HepG2 (cell line): ENCODE measurements around the gene CERS5.

Experiments used
- AKAP8 ChIP-seq: sonication (generic); formaldehyde crosslinking; IDR thresholded peaks from 2 replicates; pipeline ENCODE4 v1.5.1; 2020; ENCODE audit warnings: mild to moderate bottlenecking, missing genetic modification reagents
- HNRNPLL ChIP-seq: fragments of 200-400 bp; formaldehyde crosslinking; IDR thresholded peaks from 2 replicates; pipeline ENCODE4 v1.6.1; 2017; ENCODE audit warnings: mild to moderate bottlenecking, low read depth, low read length; ENCODE audit not compliant: poor library complexity, severe bottlenecking
- HOXA9 ChIP-seq: sonication (generic); formaldehyde crosslinking; IDR thresholded peaks from 2 replicates; pipeline ENCODE4 v1.8.1; 2022; ENCODE audit warnings: missing genetic modification reagents, mild to moderate bottlenecking, moderate library complexity, borderline replicate concordance
- MAFF ChIP-seq: IDR thresholded peaks from 2 replicates; pipeline ENCODE4 v1.6.1; 2011; ENCODE audit warnings: low read depth, low read length, improper control_type of control experiment
- NAIF1 ChIP-seq: sonication (generic); formaldehyde crosslinking; IDR thresholded peaks from 2 replicates; pipeline ENCODE4 v1.5.0; 2020; ENCODE audit warnings: mild to moderate bottlenecking, missing genetic modification reagents, borderline replicate concordance
- NFE2L1 ChIP-seq: sonication (generic); formaldehyde crosslinking; IDR thresholded peaks from 2 replicates; pipeline ENCODE4 v1.4.0; 2020; ENCODE audit warnings: missing genetic modification reagents, mild to moderate bottlenecking, borderline replicate concordance
- REPIN1 ChIP-seq: sonication (generic); formaldehyde crosslinking; IDR thresholded peaks from 2 replicates; pipeline ENCODE4 v1.8.0; 2022; ENCODE audit warnings: missing genetic modification reagents, low read depth, mild to moderate bottlenecking, borderline replicate concordance
- TBP ChIP-seq: sonication (generic); formaldehyde crosslinking; IDR thresholded peaks from 2 replicates; pipeline ENCODE4 v1.5.0; 2020; ENCODE audit warnings: missing genetic modification reagents
- ZNF75D ChIP-seq: sonication (generic); formaldehyde crosslinking; IDR thresholded peaks from 2 replicates; pipeline ENCODE4 v1.8.1; 2023; ENCODE audit warnings: missing genetic modification reagents, mild to moderate bottlenecking, borderline replicate concordance
- TF ChIP-seq, protein P1 (sequence below): sonication (generic); formaldehyde crosslinking; IDR thresholded peaks from 2 replicates; pipeline ENCODE4 v1.9.0; 2021; ENCODE audit warnings: missing genetic modification reagents, borderline replicate concordance
- TF ChIP-seq, protein P2 (sequence below): sonication (generic); formaldehyde crosslinking; IDR thresholded peaks from 2 replicates; pipeline ENCODE4 v1.8.1; 2023; ENCODE audit warnings: mild to moderate bottlenecking, missing genetic modification reagents, borderline replicate concordance

DNA sequence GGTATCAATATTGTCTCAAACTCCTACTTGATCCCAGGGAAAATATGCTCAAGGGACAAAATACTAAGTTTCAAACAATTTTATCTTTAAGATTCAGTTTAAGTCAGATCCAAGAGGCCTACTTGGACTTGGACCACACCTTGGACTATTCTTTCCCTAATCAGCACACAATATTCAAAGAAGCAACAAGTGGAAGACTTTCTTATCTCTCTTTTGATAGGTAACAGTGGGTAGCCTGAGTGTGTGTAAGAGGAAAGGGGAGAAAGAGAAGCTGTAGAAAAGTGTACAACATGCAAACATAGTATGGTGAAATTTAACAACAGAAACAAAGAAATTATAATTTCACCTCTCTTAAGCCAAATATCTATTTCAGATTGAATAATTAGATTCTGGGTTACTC, 6.5 kb downstream of the CERS5 start:
- TF ChIP-seq MAFF (no peak), NFE2L1 (CRISPR knock-in tag) (no peak), ZNF75D (CRISPR knock-in tag) (no peak), HNRNPLL (no peak), REPIN1 (CRISPR knock-in tag) (no peak), NAIF1 (CRISPR knock-in tag) (no peak), TBP (no peak), HOXA9 (CRISPR knock-in tag) (no peak), AKAP8 (CRISPR knock-in tag) (no peak)
- TF ChIP-seq, protein P1, sequence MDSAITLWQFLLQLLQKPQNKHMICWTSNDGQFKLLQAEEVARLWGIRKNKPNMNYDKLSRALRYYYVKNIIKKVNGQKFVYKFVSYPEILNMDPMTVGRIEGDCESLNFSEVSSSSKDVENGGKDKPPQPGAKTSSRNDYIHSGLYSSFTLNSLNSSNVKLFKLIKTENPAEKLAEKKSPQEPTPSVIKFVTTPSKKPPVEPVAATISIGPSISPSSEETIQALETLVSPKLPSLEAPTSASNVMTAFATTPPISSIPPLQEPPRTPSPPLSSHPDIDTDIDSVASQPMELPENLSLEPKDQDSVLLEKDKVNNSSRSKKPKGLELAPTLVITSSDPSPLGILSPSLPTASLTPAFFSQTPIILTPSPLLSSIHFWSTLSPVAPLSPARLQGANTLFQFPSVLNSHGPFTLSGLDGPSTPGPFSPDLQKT, result no peak
- TF ChIP-seq, protein P2, sequence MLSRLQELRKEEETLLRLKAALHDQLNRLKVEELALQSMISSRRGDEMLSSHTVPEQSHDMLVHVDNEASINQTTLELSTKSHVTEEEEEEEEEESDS (CRISPR knock-in tag), result no peak
